Measurements from ENCODE around the gene MYL5. TPM values are rescaled to one million over a fixed set of nuclear protein-coding genes. Genes with fewer than 3 reads are reported as not detected.
A peak's percentile ranks its signal among the peaks of the same experiment; 100 is the strongest.

The MYL5 gene
- total and polyA plus RNA-seq, 7 experiments from 2014 or later, result 5.8 to 32.7 (median 21.4) TPM

DNA sequence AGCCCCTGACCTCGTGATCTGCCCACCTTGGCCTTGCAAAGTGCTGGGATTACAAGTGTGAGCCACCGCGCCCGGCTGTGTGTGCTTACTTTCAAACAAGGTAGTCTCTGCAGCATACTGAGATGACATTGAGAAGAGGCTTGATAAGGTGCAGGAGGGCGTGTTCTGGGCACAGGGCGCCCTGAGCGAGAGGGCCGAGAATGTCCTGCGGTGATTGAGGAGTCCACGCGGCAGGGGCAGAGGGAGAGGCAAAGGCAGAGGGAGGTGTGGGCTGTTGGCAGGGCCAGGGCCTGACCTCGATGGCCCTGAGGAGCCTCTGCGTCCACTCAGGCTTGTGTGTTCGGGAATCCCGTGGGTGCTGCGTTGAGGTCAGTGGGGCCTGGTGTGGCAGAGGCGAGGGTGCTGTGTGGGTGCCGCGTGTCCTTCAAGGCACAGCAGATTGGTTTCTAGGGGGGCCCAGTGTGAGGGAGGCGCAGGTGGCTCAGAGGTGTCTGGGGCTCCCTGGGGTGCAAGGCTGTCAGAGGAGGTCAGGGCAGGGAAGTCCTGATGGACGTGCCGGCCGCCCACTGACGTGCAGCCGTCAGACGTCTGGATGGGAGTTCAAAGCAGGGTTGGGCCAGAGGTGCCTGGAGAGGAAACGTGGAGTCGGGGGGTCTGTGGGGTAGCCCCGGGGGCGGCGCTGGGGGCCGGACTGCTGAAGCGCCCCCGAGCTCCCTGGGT lies 43.4 kb downstream of the MYL5 start:
- POLR2A ChIA-PET, result no interaction called here
- Mint-ChIP-seq H3K4me3 (no peak overlapping the region), H3K27me3 (no peaks in the 10 kb centered on the region), H3K4me1 (peaks cover 9 to 33% (median 18%) of the 10 kb centered on the region in 7 donors), H3K36me3 (peaks cover 0 to 26% (median 9%) of the 10 kb centered on the region in 5 donors), H3K9me3 (peaks cover 0 to 3% (median 0%) of the 10 kb centered on the region in 11 donors), H3K27ac (peak overlapping the region in 3 of 9 donors; percentile 46 to 75 (median 62))
- CTCF ChIA-PET, result no interaction called here
- H3K4me1 ChIP-seq (ENCODE audit: control insufficient read depth in 2 of 2, insufficient read depth in 2 of 2, low read length in 2 of 2), result no peaks in the 10 kb centered on the region
- H3K9me3 ChIP-seq (ENCODE audit: control insufficient read depth in 2 of 3, low read length in 3 of 3), result no peaks in the 10 kb centered on the region
- DNase-seq, result no peak
- H3K27ac ChIP-seq (ENCODE audit: low read depth, low read length), result no peak overlapping the region
- no peaks in the 10 kb centered on the region for H3K27me3 ChIP-seq (ENCODE audit: control insufficient read depth in 2 of 2, insufficient read depth in 2 of 2, low read length in 2 of 2)
- peaks cover 0 to 16% (median 0%) of the 10 kb centered on the region in 3 experiments for H3K36me3 ChIP-seq (ENCODE audit: control insufficient read depth in 2 of 3, insufficient read depth in 3 of 3, low read length in 3 of 3)
- ATAC-seq, result peak; percentile 26
- no peak overlapping the region for H3K4me3 ChIP-seq (ENCODE audit: low read length)
- intact Hi-C loops (cut with micrococcal nuclease), result no loop called here

- H3K4me3 ChIP-seq (ENCODE audit: low read length), result no peak overlapping the region
- intact Hi-C loops (cut with micrococcal nuclease), result no loop called here
- no peaks in the 10 kb centered on the region for H3K9me3 ChIP-seq (ENCODE audit: control insufficient read depth in 2 of 3, low read length in 3 of 3)
- H3K4me1 Mint-ChIP-seq, result peaks cover 9 to 31% (median 18%) of the 10 kb centered on the region in 7 donors
- H3K27me3 ChIP-seq (ENCODE audit: control insufficient read depth in 2 of 2, insufficient read depth in 2 of 2, low read length in 2 of 2), result no peaks in the 10 kb centered on the region
- peaks cover 0 to 32% (median 9%) of the 10 kb centered on the region in 5 donors for H3K36me3 Mint-ChIP-seq
- no peak overlapping the region for H3K27ac ChIP-seq (ENCODE audit: low read depth, low read length)
- H3K9me3 Mint-ChIP-seq, result peaks cover 0 to 3% (median 0%) of the 10 kb centered on the region in 11 donors
- H3K27ac Mint-ChIP-seq, result peak overlapping the region in 1 of 9 donors; percentile 10
- H3K4me1 ChIP-seq (ENCODE audit: control insufficient read depth in 2 of 2, insufficient read depth in 2 of 2, low read length in 2 of 2), result no peaks in the 10 kb centered on the region
- H3K4me3 Mint-ChIP-seq, result no peak overlapping the region
- H3K27me3 Mint-ChIP-seq, result no peaks in the 10 kb centered on the region
- DNase-seq, result no peak
- ChIA-PET POLR2A (interaction anchor here (1.1 kb wide), 1 partner anchor 292 kb away, joined by 4 read pairs; no protein-coding TSS in a partner anchor), CTCF (no interaction called here)
- ATAC-seq, result no peak
- peaks cover 0 to 16% (median 0%) of the 10 kb centered on the region in 3 experiments for H3K36me3 ChIP-seq (ENCODE audit: control insufficient read depth in 2 of 3, insufficient read depth in 3 of 3, low read length in 3 of 3)
Observed at GRCh38 chr4:718460-718859, 44.1 kb downstream of the MYL5 start.

DNA sequence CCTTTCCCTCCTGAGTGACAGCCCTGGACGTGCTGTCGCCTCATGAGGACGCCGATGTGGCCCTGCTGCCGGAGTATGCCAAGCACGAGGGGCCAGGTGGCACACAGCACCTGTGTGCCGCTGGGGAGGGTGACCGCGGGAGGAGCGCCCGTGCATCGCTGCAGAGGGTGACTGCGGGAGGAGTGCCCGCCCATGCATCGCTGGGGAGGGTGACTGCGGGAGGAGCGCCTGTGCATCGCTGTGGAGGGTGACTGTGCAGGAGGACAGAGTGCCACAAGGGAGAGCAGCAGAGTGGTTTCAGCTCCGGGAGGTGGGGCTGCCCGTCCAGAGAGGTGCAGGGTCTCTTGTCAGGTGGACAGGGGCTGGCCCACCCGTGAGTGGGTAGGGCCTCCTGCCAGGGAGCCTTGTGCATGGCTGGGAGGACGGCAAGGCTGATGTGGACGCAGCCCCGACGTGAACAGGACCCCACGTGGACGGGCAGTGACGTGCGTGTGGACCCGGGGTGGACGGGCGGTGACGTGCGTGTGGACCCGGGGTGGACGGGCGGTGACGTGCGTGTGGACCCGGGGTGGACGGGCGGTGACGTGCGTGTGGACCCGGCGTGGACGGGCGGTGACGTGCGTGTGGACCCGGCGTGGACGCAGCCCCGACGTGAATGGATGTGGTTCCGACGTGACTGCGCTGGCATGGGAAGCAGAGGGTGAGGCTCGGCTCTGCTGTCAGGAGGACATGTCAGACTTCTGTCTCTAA lies 45.9 kb downstream of the MYL5 start:
- peaks cover 0 to 34% (median 9%) of the 10 kb centered on the region in 5 donors for H3K36me3 Mint-ChIP-seq

GRCh38 chr4:721261-722168 lies 47.2 kb downstream of the MYL5 start:
- H3K4me3 ChIP-seq (ENCODE audit: low read length), result no peak overlapping the region
- CTCF ChIA-PET, result interaction anchor here (0.6 kb wide), 1 partner anchor 18 kb away, joined by 4 read pairs; no protein-coding TSS in a partner anchor
- Mint-ChIP-seq H3K27me3 (no peaks in the 10 kb centered on the region), H3K9me3 (peaks cover 0 to 5% (median 0%) of the 10 kb centered on the region in 11 donors), H3K27ac (peak overlapping the region in 1 of 9 donors; percentile 34), H3K4me1 (peaks cover 4 to 29% (median 19%) of the 10 kb centered on the region in 7 donors), H3K36me3 (peaks cover 0 to 33% (median 9%) of the 10 kb centered on the region in 5 donors), H3K4me3 (no peak overlapping the region)
- H3K4me1 ChIP-seq (ENCODE audit: control insufficient read depth in 2 of 2, insufficient read depth in 2 of 2, low read length in 2 of 2), result no peaks in the 10 kb centered on the region
- H3K27me3 ChIP-seq (ENCODE audit: control insufficient read depth in 2 of 2, insufficient read depth in 2 of 2, low read length in 2 of 2), result no peaks in the 10 kb centered on the region
- intact Hi-C loops (cut with micrococcal nuclease), result no loop called here
- peaks cover 0 to 16% (median 0%) of the 10 kb centered on the region in 3 experiments for H3K36me3 ChIP-seq (ENCODE audit: control insufficient read depth in 2 of 3, insufficient read depth in 3 of 3, low read length in 3 of 3)
- DNase-seq (no peak), ATAC-seq (no peak)
- POLR2A ChIA-PET, result no interaction called here
- H3K9me3 ChIP-seq (ENCODE audit: control insufficient read depth in 2 of 3, low read length in 3 of 3), result no peaks in the 10 kb centered on the region
- H3K27ac ChIP-seq (ENCODE audit: low read depth, low read length), result no peak overlapping the region

More for the DNA sequence above, 45.9 kb downstream of the MYL5 start:
- Mint-ChIP-seq H3K27me3 (no peaks in the 10 kb centered on the region), H3K4me3 (no peak overlapping the region), H3K27ac (no peak overlapping the region), H3K4me1 (peaks cover 5 to 26% (median 18%) of the 10 kb centered on the region in 7 donors), H3K9me3 (peaks cover 0 to 5% (median 0%) of the 10 kb centered on the region in 11 donors)
- intact Hi-C loops (cut with micrococcal nuclease), result no loop called here
- DNase-seq, result no peak
- CTCF ChIA-PET, result no interaction called here
- peaks cover 0 to 16% (median 0%) of the 10 kb centered on the region in 3 experiments for H3K36me3 ChIP-seq (ENCODE audit: control insufficient read depth in 2 of 3, insufficient read depth in 3 of 3, low read length in 3 of 3)
- H3K27me3 ChIP-seq (ENCODE audit: control insufficient read depth in 2 of 2, insufficient read depth in 2 of 2, low read length in 2 of 2), result no peaks in the 10 kb centered on the region
- H3K4me1 ChIP-seq (ENCODE audit: control insufficient read depth in 2 of 2, insufficient read depth in 2 of 2, low read length in 2 of 2), result no peaks in the 10 kb centered on the region
- no peaks in the 10 kb centered on the region for H3K9me3 ChIP-seq (ENCODE audit: control insufficient read depth in 2 of 3, low read length in 3 of 3)
- H3K27ac ChIP-seq (ENCODE audit: low read depth, low read length), result no peak overlapping the region
- no peak for ATAC-seq
- no peak overlapping the region for H3K4me3 ChIP-seq (ENCODE audit: low read length)
- POLR2A ChIA-PET, result no interaction called here

DNA sequence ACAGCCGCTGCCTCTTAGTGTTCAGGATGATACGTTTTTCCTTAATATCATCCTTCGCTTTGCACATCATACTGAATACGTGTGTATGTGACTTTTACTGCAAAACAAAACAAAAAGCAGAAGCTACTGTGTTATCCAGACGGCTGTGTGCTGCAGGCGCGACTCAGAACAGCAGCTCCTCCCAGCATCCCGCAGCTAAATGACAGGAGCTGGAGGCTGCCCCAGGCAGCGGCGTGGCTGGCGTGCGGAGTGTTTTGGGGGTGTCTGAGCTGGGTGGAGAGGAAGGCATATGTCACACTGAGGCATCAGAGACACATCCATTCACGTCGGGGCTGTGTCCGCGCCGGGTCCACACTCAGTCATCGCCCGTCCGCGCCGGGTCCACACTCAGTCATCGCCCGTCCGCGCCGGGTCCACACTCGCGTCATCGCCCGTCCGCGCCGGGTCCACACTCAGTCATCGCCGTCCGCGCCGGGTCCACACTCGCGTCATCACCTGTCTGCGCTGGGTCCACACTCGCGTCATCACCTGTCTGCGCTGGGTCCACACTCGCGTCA lies 47.9 kb downstream of the MYL5 start:
- H3K4me3 ChIP-seq (ENCODE audit: low read length), result no peak overlapping the region
- Mint-ChIP-seq H3K4me1 (peaks cover 6 to 36% (median 25%) of the 10 kb centered on the region in 7 donors), H3K4me3 (no peak overlapping the region), H3K9me3 (peaks cover 0 to 5% (median 0%) of the 10 kb centered on the region in 11 donors), H3K36me3 (peaks cover 0 to 33% (median 9%) of the 10 kb centered on the region in 5 donors), H3K27ac (peak overlapping the region in 1 of 9 donors; percentile 34), H3K27me3 (no peaks in the 10 kb centered on the region)
- no peak for DNase-seq
- ATAC-seq, result no peak
- intact Hi-C loops (cut with micrococcal nuclease), result no loop called here
- no peaks in the 10 kb centered on the region for H3K9me3 ChIP-seq (ENCODE audit: control insufficient read depth in 2 of 3, low read length in 3 of 3)
- H3K4me1 ChIP-seq (ENCODE audit: control insufficient read depth in 2 of 2, insufficient read depth in 2 of 2, low read length in 2 of 2), result no peaks in the 10 kb centered on the region
- ChIA-PET CTCF (no interaction called here), POLR2A (no interaction called here)
- H3K27me3 ChIP-seq (ENCODE audit: control insufficient read depth in 2 of 2, insufficient read depth in 2 of 2, low read length in 2 of 2), result no peaks in the 10 kb centered on the region
- no peak overlapping the region for H3K27ac ChIP-seq (ENCODE audit: low read depth, low read length)
- peaks cover 0 to 16% (median 0%) of the 10 kb centered on the region in 3 experiments for H3K36me3 ChIP-seq (ENCODE audit: control insufficient read depth in 2 of 3, insufficient read depth in 3 of 3, low read length in 3 of 3)

- POLR2A ChIA-PET, result no interaction called here
- H3K36me3 ChIP-seq (ENCODE audit: control insufficient read depth in 2 of 3, insufficient read depth in 3 of 3, low read length in 3 of 3), result peaks cover 0 to 16% (median 0%) of the 10 kb centered on the region in 3 experiments
- no peak for DNase-seq
- H3K4me1 Mint-ChIP-seq, result peaks cover 2 to 34% (median 21%) of the 10 kb centered on the region in 7 donors
- H3K27ac Mint-ChIP-seq, result no peak overlapping the region
- H3K27me3 Mint-ChIP-seq, result no peaks in the 10 kb centered on the region
- H3K36me3 Mint-ChIP-seq, result peaks cover 0 to 33% (median 9%) of the 10 kb centered on the region in 5 donors
- no peak for ATAC-seq
- H3K9me3 ChIP-seq (ENCODE audit: control insufficient read depth in 2 of 3, low read length in 3 of 3), result no peaks in the 10 kb centered on the region
- H3K27me3 ChIP-seq (ENCODE audit: control insufficient read depth in 2 of 2, insufficient read depth in 2 of 2, low read length in 2 of 2), result no peaks in the 10 kb centered on the region
- no peak overlapping the region for H3K27ac ChIP-seq (ENCODE audit: low read depth, low read length)
- no peak overlapping the region for H3K4me3 Mint-ChIP-seq
- CTCF ChIA-PET, result no interaction called here
- no peak overlapping the region for H3K4me3 ChIP-seq (ENCODE audit: low read length)
- intact Hi-C loops (cut with micrococcal nuclease), result no loop called here
- no peaks in the 10 kb centered on the region for H3K4me1 ChIP-seq (ENCODE audit: control insufficient read depth in 2 of 2, insufficient read depth in 2 of 2, low read length in 2 of 2)
- H3K9me3 Mint-ChIP-seq, result peaks cover 0 to 5% (median 0%) of the 10 kb centered on the region in 11 donors
Observed at GRCh38 chr4:722851-723360, 48.6 kb downstream of the MYL5 start.
